Endothelial cell (in vitro differentiated cells): ENCODE results near the gene TACR2. TPM values are rescaled to one million over a fixed set of nuclear protein-coding genes. Genes with fewer than 3 reads are reported as not detected.

Source experiments
- DNase-seq: peaks from one replicate; pipeline ENCODE4 v3.0.0; 2021; ENCODE audit warnings: low spot score
- H3K27ac Mint-ChIP-seq: one replicate; pipeline ENCODE4 v1.8.0; 2021; ENCODE audit warnings: mixed read lengths, inconsistent platforms; ENCODE audit not compliant: unreplicated experiment
- H3K27me3 Mint-ChIP-seq: one replicate; pipeline ENCODE4 v1.8.0; 2021; ENCODE audit warnings: mild to moderate bottlenecking, moderate library complexity, mixed read lengths, inconsistent platforms; ENCODE audit not compliant: unreplicated experiment
- H3K36me3 Mint-ChIP-seq: one replicate; pipeline ENCODE4 v1.8.0; 2021; ENCODE audit warnings: mild to moderate bottlenecking, low read depth, mixed read lengths, inconsistent platforms; ENCODE audit not compliant: unreplicated experiment
- H3K4me1 Mint-ChIP-seq: one replicate; pipeline ENCODE4 v1.8.0; 2021; ENCODE audit warnings: mild to moderate bottlenecking, mixed read lengths, inconsistent platforms; ENCODE audit not compliant: unreplicated experiment
- H3K4me3 Mint-ChIP-seq: one replicate; pipeline ENCODE4 v1.8.0; 2021; ENCODE audit warnings: mild to moderate bottlenecking, mixed read lengths, inconsistent platforms; ENCODE audit not compliant: unreplicated experiment
- H3K9me3 Mint-ChIP-seq: one replicate; pipeline ENCODE4 v1.8.0; 2021; ENCODE audit warnings: mixed read lengths, inconsistent platforms; ENCODE audit not compliant: unreplicated experiment
- total RNA-seq: library from RNA; stranded (reverse); fragmentation: NEBNext Ultra II Directional; extraction: Animal tissue kit (Norgen Biotek cat#: 25700); gene quantifications from one replicate; pipeline ENCODE4 v1.2.1, GENCODE V29; 2021; ENCODE audit not compliant: unreplicated experiment
- TF ChIP-seq, protein P1 (sequence below): fragments of 200-600 bp; sonication (generic); IDR thresholded peaks from one replicate; pipeline ENCODE4 v1.5.0; 2021; ENCODE audit warnings: antibody characterized with exemption; ENCODE audit not compliant: unreplicated experiment

Gene TACR2
- total RNA-seq, 1 donor from 2014 or later: not detected

- Mint-ChIP-seq H3K4me3 (no peak overlapping the region), H3K4me1 (peaks cover 3% of the 10 kb centered on the region), H3K27ac (no peak overlapping the region), H3K36me3 (no peaks in the 10 kb centered on the region), H3K27me3 (peaks cover 7% of the 10 kb centered on the region), H3K9me3 (no peaks in the 10 kb centered on the region)
- no peak for DNase-seq
- TF ChIP-seq, protein P1, sequence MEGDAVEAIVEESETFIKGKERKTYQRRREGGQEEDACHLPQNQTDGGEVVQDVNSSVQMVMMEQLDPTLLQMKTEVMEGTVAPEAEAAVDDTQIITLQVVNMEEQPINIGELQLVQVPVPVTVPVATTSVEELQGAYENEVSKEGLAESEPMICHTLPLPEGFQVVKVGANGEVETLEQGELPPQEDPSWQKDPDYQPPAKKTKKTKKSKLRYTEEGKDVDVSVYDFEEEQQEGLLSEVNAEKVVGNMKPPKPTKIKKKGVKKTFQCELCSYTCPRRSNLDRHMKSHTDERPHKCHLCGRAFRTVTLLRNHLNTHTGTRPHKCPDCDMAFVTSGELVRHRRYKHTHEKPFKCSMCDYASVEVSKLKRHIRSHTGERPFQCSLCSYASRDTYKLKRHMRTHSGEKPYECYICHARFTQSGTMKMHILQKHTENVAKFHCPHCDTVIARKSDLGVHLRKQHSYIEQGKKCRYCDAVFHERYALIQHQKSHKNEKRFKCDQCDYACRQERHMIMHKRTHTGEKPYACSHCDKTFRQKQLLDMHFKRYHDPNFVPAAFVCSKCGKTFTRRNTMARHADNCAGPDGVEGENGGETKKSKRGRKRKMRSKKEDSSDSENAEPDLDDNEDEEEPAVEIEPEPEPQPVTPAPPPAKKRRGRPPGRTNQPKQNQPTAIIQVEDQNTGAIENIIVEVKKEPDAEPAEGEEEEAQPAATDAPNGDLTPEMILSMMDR: no peak
Observed at GRCh38 chr10:69415049-69415448, 1.7 kb downstream of the TACR2 start.

GRCh38 chr10:69414036-69415018 lies 2.4 kb downstream of the TACR2 start:
- Mint-ChIP-seq H3K27ac (no peak overlapping the region), H3K36me3 (no peaks in the 10 kb centered on the region), H3K9me3 (no peaks in the 10 kb centered on the region), H3K4me3 (no peak overlapping the region), H3K4me1 (peaks cover 3% of the 10 kb centered on the region), H3K27me3 (peaks cover 7% of the 10 kb centered on the region)
- DNase-seq: no peak
- TF ChIP-seq, protein P1: no peak

DNA sequence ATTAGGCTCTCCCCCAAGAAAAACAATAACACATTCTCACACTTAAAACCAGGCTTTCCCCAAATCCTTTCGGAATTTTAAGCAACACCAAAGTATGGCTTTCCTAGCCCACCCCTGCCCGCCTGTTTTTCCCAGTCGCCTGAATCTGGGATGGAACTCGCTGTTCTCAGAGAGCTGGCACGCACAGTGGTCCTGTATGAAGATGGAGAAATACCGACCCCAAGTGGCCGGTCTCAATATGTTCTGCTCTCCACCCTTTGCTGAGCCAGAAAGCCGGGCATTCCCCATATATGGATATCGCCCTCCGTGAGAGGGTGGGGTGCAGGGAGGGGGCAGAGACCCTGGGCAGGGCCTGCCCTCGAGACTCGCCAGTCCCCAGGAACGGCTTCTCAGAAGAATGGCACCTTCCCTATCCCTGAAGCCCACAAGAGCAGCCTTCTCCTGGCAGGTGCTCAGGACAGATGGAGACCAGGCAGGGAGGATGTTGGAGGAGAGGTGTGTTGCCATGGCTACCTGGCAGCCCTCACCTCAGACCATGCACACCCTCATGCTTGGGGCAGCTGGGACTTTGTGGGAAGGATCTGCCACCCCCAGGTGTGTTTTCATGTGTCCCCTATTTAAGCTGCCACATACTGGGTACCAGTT lies 3.4 kb downstream of the TACR2 start:
- Mint-ChIP-seq H3K4me3 (no peak overlapping the region), H3K4me1 (peaks cover 3% of the 10 kb centered on the region), H3K27me3 (peaks cover 7% of the 10 kb centered on the region), H3K9me3 (no peaks in the 10 kb centered on the region), H3K27ac (no peak overlapping the region), H3K36me3 (no peaks in the 10 kb centered on the region)
- peak; percentile 68 for DNase-seq
- TF ChIP-seq, protein P1: peak; percentile 26

- H3K4me3 Mint-ChIP-seq: no peak overlapping the region
- no peak overlapping the region for H3K27ac Mint-ChIP-seq
Observed at GRCh38 chr10:69412232-69412790, 4.4 kb downstream of the TACR2 start.

More at GRCh38 chr10:69412232-69412790, 4.4 kb downstream of the TACR2 start:
- Mint-ChIP-seq H3K36me3 (no peaks in the 10 kb centered on the region), H3K9me3 (no peaks in the 10 kb centered on the region), H3K4me1 (peaks cover 6% of the 10 kb centered on the region), H3K27me3 (peaks cover 12% of the 10 kb centered on the region)
- DNase-seq: no peak
- TF ChIP-seq, protein P1: no peak
